Activated T-helper 2 cell treated with anti-CD3 and anti-CD28 coated beads, Interferon-gamma antibody, Interleukin-2, Interleukin-4, amounts not matched to agents 10 μg/mL and 5 μg/mL and 100 μg/mL, durations not matched to agents 14 hours and 24 hours and 36 hours (primary cell): ENCODE data around the gene CDH22. TPM values are rescaled to one million over a fixed set of nuclear protein-coding genes. Genes with fewer than 3 reads are reported as not detected.

Source experiments
- DNase-seq: peaks from one replicate; pipeline ENCODE4 v3.0.0; 2021; ENCODE audit warnings: low spot score
- H3K27ac Mint-ChIP-seq: one replicate; pipeline ENCODE4 v1.8.0; 2021; ENCODE audit warnings: mixed read lengths
- H3K27me3 Mint-ChIP-seq: one replicate; pipeline ENCODE4 v1.8.0; 2021; ENCODE audit warnings: low read depth, mixed read lengths
- H3K36me3 Mint-ChIP-seq: one replicate; pipeline ENCODE4 v1.8.0; 2021; ENCODE audit warnings: low read depth, mixed read lengths
- H3K4me1 Mint-ChIP-seq: one replicate; pipeline ENCODE4 v1.8.0; 2021; ENCODE audit warnings: low read depth, mixed read lengths
- H3K4me3 Mint-ChIP-seq: one replicate; pipeline ENCODE4 v1.8.0; 2021; ENCODE audit warnings: low read depth, mild to moderate bottlenecking, moderate library complexity, mixed read lengths
- H3K9me3 Mint-ChIP-seq: one replicate; pipeline ENCODE4 v1.8.0; 2021; ENCODE audit warnings: mixed read lengths
- intact Hi-C: fragments of 100-400 bp; cut with micrococcal nuclease; formaldehyde crosslinking; loops from one replicate; pipeline ENCODE4 v1.15.1; 2023
- total RNA-seq: library from RNA; stranded (reverse); gene quantifications from 2 replicates; pipeline ENCODE4 v1.2.3, GENCODE V29; 2022

CDH22 gene
- total RNA-seq, 1 donor from 2014 or later: not detected

- Mint-ChIP-seq H3K27ac (no peak overlapping the region), H3K4me3 (no peak overlapping the region), H3K4me1 (no peaks in the 10 kb centered on the region), H3K36me3 (no peaks in the 10 kb centered on the region), H3K27me3 (peaks cover 26% of the 10 kb centered on the region), H3K9me3 (no peaks in the 10 kb centered on the region)
- intact Hi-C loops: no loop called here
- no peak for DNase-seq
Observed at GRCh38 chr20:46242390-46242789, 65.9 kb downstream of the CDH22 start.

- no peak for DNase-seq
- no peaks in the 10 kb centered on the region for H3K4me1 Mint-ChIP-seq
- intact Hi-C loops: no loop called here
- H3K27ac Mint-ChIP-seq: no peak overlapping the region
- H3K9me3 Mint-ChIP-seq: no peaks in the 10 kb centered on the region
- H3K36me3 Mint-ChIP-seq: no peaks in the 10 kb centered on the region
- H3K27me3 Mint-ChIP-seq: peaks cover 12% of the 10 kb centered on the region
- H3K4me3 Mint-ChIP-seq: no peak overlapping the region
Observed at GRCh38 chr20:46240881-46241280, 67.4 kb downstream of the CDH22 start.

- no peak overlapping the region for H3K4me3 Mint-ChIP-seq
- DNase-seq: no peak
- no peaks in the 10 kb centered on the region for H3K4me1 Mint-ChIP-seq
- intact Hi-C loops: no loop called here
- no peaks in the 10 kb centered on the region for H3K36me3 Mint-ChIP-seq
- H3K27me3 Mint-ChIP-seq: peaks cover 6% of the 10 kb centered on the region
- H3K27ac Mint-ChIP-seq: no peak overlapping the region
- H3K9me3 Mint-ChIP-seq: no peaks in the 10 kb centered on the region
Observed at GRCh38 chr20:46240065-46240464, 68.2 kb downstream of the CDH22 start.

GRCh38 chr20:46237736-46238135 lies 70.6 kb downstream of the CDH22 start:
- H3K4me1 Mint-ChIP-seq: no peaks in the 10 kb centered on the region
- no peaks in the 10 kb centered on the region for H3K36me3 Mint-ChIP-seq
- no peak overlapping the region for H3K4me3 Mint-ChIP-seq
- H3K27me3 Mint-ChIP-seq: peaks cover 1% of the 10 kb centered on the region
- intact Hi-C loops: no loop called here
- H3K27ac Mint-ChIP-seq: no peak overlapping the region
- no peaks in the 10 kb centered on the region for H3K9me3 Mint-ChIP-seq
- DNase-seq: no peak

- DNase-seq: no peak
- Mint-ChIP-seq H3K36me3 (no peaks in the 10 kb centered on the region), H3K4me3 (no peak overlapping the region), H3K4me1 (no peaks in the 10 kb centered on the region), H3K27me3 (peaks cover 1% of the 10 kb centered on the region), H3K9me3 (no peaks in the 10 kb centered on the region), H3K27ac (no peak overlapping the region)
- intact Hi-C loops: no loop called here
Observed at GRCh38 chr20:46237227-46237626, 71.1 kb downstream of the CDH22 start.

- no peaks in the 10 kb centered on the region for H3K36me3 Mint-ChIP-seq
- no peaks in the 10 kb centered on the region for H3K4me1 Mint-ChIP-seq
- H3K27me3 Mint-ChIP-seq: no peaks in the 10 kb centered on the region
- intact Hi-C loops: no loop called here
- H3K27ac Mint-ChIP-seq: no peak overlapping the region
- no peaks in the 10 kb centered on the region for H3K9me3 Mint-ChIP-seq
- no peak for DNase-seq
- no peak overlapping the region for H3K4me3 Mint-ChIP-seq
Observed at GRCh38 chr20:46235077-46235476, 73.2 kb downstream of the CDH22 start.

- Mint-ChIP-seq H3K27me3 (no peaks in the 10 kb centered on the region), H3K27ac (no peak overlapping the region), H3K4me1 (no peaks in the 10 kb centered on the region), H3K4me3 (no peak overlapping the region), H3K9me3 (no peaks in the 10 kb centered on the region), H3K36me3 (no peaks in the 10 kb centered on the region)
- DNase-seq: no peak
- intact Hi-C loops: no loop called here
Observed at GRCh38 chr20:46233701-46234100, 74.6 kb downstream of the CDH22 start.

GRCh38 chr20:46232539-46232938 lies 75.8 kb downstream of the CDH22 start:
- intact Hi-C loops: no loop called here
- Mint-ChIP-seq H3K4me3 (no peak overlapping the region), H3K9me3 (no peaks in the 10 kb centered on the region), H3K36me3 (no peaks in the 10 kb centered on the region), H3K27ac (no peak overlapping the region), H3K27me3 (no peaks in the 10 kb centered on the region), H3K4me1 (no peaks in the 10 kb centered on the region)
- no peak for DNase-seq

GRCh38 chr20:46230801-46231282 lies 77.5 kb downstream of the CDH22 start:
- intact Hi-C loops: no loop called here
- H3K27ac Mint-ChIP-seq: no peak overlapping the region
- no peak for DNase-seq
- no peaks in the 10 kb centered on the region for H3K36me3 Mint-ChIP-seq
- H3K4me3 Mint-ChIP-seq: no peak overlapping the region
- no peaks in the 10 kb centered on the region for H3K9me3 Mint-ChIP-seq
- H3K4me1 Mint-ChIP-seq: no peaks in the 10 kb centered on the region
- peaks cover 4% of the 10 kb centered on the region for H3K27me3 Mint-ChIP-seq

GRCh38 chr20:46230106-46230491 lies 78.2 kb downstream of the CDH22 start:
- Mint-ChIP-seq H3K4me1 (no peaks in the 10 kb centered on the region), H3K9me3 (no peaks in the 10 kb centered on the region), H3K27me3 (peaks cover 5% of the 10 kb centered on the region), H3K4me3 (no peak overlapping the region), H3K36me3 (no peaks in the 10 kb centered on the region), H3K27ac (no peak overlapping the region)
- DNase-seq: no peak
- intact Hi-C loops: no loop called here

- Mint-ChIP-seq H3K36me3 (no peaks in the 10 kb centered on the region), H3K4me1 (no peaks in the 10 kb centered on the region), H3K27me3 (peaks cover 5% of the 10 kb centered on the region), H3K9me3 (no peaks in the 10 kb centered on the region), H3K4me3 (no peak overlapping the region), H3K27ac (no peak overlapping the region)
- intact Hi-C loops: no loop called here
- no peak for DNase-seq
Observed at GRCh38 chr20:46229478-46230105, 78.7 kb downstream of the CDH22 start.

GRCh38 chr20:46228670-46229069 lies 79.6 kb downstream of the CDH22 start:
- H3K27me3 Mint-ChIP-seq: peaks cover 5% of the 10 kb centered on the region
- no peaks in the 10 kb centered on the region for H3K36me3 Mint-ChIP-seq
- H3K27ac Mint-ChIP-seq: no peak overlapping the region
- no peaks in the 10 kb centered on the region for H3K4me1 Mint-ChIP-seq
- DNase-seq: no peak
- no peak overlapping the region for H3K4me3 Mint-ChIP-seq
- intact Hi-C loops: no loop called here
- no peaks in the 10 kb centered on the region for H3K9me3 Mint-ChIP-seq

GRCh38 chr20:46227272-46227767 lies 81.0 kb downstream of the CDH22 start:
- no peaks in the 10 kb centered on the region for H3K9me3 Mint-ChIP-seq
- no peaks in the 10 kb centered on the region for H3K4me1 Mint-ChIP-seq
- H3K36me3 Mint-ChIP-seq: no peaks in the 10 kb centered on the region
- H3K27me3 Mint-ChIP-seq: peaks cover 8% of the 10 kb centered on the region
- DNase-seq: no peak
- H3K27ac Mint-ChIP-seq: no peak overlapping the region
- no peak overlapping the region for H3K4me3 Mint-ChIP-seq
- intact Hi-C loops: no loop called here

GRCh38 chr20:46226602-46227001 lies 81.7 kb downstream of the CDH22 start:
- Mint-ChIP-seq H3K4me3 (no peak overlapping the region), H3K27ac (no peak overlapping the region), H3K36me3 (no peaks in the 10 kb centered on the region), H3K9me3 (no peaks in the 10 kb centered on the region), H3K4me1 (no peaks in the 10 kb centered on the region), H3K27me3 (peaks cover 8% of the 10 kb centered on the region)
- DNase-seq: no peak
- intact Hi-C loops: no loop called here
